ENCODE data around the gene MEFV.

DNA sequence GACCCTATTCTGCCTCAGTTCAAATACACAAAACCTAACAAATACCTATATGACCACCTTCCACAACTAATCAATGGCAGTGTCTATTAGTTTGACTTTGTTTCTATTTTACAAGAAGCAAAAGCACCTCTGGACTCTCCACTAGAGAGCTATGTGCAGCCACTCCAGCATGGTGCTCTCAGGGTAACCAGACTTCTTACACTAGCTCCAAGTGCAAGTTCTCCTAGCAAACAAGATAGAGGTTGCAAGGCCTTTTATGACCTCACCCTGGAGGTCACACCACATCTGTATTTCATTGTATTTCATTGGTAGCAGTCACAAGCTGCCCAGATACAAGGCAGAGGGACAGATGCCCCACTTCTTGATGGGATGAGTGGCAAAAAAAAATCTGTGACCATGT lies 18.5 kb upstream of the MEFV start:
- TF ChIP-seq CTCF (IDR thresholded peaks at IDR 0.05) = no peak
- TF ChIP-seq POLR2A (IDR thresholded peaks at IDR 0.05) = no peak

All from lower leg skin (tissue), 3 donors.